Stimulated activated CD8-positive, alpha-beta memory T cell treated with anti-CD3 and anti-CD28 coated beads, Interleukin-15, amount 100 ng/mL, for 4 hours (primary cell): ENCODE data around the gene TYSND1.
"Not testable (repeated sequence)": the region's sequence is repeated elsewhere in the genome, so short reads cannot be mapped to it uniquely, and the experiment has no call there.

Experiments used
- DNase-seq, 2 donors: peaks; one replicate each; pipeline ENCODE4 v3.0.0-alpha.2; 2020; ENCODE audit warnings: low read depth in 2 of 2

The TYSND1 gene

DNA sequence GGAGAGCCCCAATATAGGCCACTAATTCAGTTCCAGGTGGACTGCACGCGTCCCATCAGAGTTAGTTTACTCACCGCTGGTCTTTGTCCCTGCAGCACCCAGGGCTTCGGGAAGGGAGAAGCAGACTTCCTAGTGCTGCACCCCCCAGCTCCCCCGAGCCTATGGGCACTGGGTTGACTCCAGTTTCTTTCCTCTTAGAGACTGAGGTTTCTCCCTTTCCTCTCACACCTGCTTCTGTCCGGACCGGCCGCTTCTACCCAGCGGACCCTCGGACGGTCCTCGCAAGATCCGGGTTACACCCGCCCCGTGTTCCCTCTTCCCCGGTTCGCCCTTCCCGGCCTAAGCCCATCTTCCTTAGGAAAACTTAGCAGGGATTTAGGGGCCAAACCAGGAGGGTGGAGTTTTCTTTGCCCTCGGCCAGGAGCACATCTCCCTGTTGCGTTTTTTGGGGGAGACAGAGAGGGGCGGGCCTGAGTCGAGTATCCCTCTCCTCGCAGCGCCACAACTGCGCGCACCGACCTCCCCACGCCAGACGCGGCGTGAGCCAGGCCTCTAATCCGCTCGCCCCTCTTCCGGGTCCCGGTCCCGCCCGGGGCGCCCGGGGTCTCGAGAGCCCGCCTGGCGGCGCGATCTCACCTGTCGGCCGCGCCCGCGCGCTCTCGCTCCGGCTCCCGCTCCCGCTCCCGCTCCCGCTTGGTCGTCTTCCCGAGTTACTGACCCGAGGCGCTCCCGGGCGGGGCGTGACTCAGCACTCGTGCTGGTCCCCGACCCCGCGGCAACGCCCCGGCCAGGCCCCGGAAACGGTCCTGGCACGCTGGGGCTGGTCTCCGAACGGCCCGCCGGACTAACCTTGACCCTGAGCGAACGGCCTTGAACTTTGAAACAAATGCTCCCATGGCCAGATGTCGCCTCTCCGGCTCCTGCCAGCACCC is 14.1 kb downstream of the TYSND1 start, which contains the start of gene AIFM2:
Gene AIFM2 (minus strand): TSS at position 728 of the 932 bp plus-strand sequence. CDS start 8,741 bp downstream, outside the sequence.
- DNase-seq, result peak in 1 of 2 donors; percentile 19

DNA sequence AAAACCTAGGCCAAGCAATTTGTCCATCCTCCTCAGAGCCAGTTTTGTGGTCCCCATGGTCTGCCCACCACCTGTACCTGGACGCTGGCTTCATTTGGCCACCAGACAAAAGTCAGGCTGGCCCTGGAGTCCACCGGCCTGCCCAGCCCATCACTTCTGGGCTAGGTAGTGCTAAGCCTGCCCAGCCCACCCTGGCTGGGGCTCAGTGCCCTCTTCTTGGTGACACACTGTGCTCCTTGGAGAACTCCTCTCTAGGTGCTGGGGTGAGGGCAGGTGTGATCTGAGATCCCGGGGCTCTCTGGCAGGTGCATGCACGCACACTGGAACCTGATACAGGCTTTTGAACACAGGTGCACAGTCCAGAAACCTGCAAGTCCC is 15.0 kb downstream of the TYSND1 start:
- DNase-seq, result no peak

DNA sequence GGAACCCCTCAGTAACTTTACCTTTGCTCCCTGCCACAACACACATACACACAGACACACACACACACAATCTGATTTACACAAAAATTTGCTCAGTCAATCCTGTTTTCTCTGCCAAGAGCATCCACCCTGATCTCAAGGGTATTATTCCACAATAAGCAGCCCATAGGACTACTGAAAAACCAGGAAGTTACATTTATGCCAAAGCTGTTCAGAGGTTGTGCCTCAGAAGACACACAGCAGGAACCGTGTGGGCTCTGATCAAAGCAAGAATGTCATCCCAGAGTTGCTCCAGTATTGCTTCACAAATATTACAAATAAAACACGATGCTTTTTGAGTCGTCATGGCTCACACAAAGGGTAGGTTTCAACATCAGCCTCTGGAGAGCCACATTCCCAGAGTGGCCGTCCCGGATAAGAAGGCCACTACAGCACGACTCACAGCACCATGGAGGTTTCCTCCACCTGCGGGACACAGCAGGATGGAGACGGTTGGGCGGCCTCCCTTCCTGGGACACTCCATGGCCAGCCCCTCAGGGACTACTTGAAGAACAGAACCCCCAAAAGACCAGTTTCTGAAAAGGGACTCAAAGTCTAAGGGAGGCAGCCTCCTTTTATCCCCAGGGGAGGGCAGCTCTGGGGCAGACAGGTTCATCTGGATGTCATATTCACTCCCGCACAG is 15.5 kb downstream of the TYSND1 start:
- no peak for DNase-seq

DNA sequence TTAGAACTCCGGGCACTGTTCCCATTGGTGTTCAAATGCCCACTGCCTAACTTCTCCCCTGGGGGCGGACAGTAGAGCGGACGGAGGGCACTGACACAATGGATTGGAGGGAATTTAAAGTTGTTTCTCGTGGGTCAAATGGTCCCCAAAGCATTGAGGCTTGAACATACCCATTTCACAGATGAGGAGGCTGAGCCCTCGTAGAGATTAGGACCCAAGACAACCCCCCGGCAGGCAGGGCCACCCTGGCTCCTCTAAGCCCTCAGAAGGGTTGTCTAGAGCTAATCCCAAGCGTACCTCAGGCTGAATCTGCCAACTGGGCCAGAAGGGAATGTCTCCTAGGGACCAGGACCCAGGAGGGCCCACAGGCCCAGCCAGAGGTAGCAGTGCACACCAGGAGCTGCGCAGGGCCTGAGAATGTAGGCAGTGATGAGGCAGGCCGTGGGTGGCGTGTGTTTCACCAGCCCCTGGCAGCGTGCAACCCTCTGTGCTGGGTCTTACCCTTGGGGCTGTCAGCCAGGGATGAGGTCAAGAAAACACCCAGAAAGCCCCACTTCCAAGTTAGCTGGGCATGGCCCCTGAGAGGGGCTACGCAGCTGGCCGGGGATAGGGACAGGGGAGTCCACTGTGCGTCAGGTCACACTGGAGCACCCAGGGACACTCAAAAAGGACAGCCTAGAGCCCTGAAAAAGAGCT is 19.7 kb downstream of the TYSND1 start:
- no peak for DNase-seq

DNA sequence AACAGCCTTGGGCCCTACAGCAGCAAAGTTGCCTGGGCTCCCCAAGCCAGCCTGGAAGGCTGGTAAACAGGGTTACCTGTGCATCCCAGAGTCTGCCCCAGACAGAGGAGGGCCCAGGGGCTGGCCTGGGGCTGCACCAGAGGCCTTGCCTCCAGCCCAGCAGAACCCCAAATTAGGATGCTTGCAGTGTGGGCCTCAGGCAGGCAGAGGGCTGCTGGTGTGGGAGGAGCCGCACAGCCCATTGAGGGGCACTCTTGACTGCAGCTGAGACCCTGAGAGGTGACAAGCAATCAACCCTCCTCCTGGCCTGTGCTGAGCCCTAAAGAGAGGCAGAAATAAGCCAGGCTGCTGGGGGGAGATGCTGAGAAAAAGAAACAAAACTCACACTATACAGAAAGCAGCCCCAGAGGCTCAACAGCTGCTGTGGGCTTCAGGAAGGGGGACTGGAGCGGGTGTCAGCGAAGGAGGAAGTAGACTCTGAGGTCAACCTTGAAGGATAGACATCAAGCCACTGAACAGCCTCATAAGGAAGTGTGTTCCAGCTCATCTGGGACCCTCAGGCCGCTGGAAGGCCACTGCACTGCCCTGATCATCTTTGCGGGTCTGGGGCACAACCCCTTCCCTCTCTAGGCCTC is 20.5 kb downstream of the TYSND1 start:
- DNase-seq, result no peak

DNA sequence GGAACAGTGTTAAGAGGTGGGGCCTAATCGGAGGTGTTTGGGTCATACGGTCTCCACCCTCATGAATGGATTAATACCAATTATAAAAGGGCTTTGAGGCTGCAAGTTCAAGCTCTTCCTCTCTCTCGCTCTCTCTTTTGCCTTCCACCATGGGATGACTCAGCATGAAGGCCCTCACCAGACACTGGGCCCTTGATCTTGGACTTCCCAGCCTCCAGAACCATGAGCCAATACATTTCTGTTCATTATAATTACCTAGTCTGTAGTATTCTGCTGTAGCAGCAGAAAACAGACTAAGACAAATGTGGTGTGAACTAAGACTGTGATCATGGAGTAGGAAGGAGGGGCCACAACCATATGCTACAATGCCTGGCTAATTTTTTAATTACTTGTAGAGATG is 21.6 kb downstream of the TYSND1 start:
- no peak for DNase-seq

DNA sequence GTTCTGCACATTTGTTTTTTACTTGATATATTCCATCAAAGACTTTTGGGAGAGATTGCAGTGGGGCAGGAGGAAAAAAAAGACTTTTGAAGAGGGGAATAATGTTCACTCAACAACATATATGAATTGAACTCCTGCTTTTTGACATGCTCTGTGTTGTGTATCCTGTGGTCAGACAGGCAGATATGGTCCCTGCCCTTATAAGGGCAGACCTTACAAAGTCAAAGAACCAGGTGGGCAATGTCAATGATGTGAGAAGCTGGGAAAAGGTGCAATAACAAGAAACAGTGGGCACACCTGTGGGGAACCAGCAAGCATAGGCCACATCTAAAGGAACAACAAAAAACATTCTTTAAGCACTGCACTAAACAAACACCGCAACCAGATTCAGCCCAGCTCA is 22.1 kb downstream of the TYSND1 start:
- no peak for DNase-seq

DNA sequence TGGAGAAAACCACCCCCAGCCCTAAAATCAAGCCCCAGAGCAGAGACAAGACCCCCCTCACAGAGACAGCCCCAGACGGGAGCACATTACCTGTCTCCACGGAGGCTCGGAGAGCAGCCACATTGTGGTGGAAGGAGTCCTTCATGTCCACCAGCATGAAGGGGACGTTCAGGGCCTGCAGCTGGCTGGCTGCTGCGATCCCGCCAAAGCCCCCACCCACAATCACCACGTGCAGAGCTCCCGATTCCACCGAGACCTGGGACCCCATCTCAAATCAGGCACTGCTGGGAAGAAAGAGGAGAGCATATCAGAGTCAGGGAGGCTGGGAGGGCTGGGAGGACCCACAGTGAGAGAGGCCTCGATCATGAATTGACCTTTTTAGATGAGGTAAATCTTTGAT is 22.7 kb downstream of the TYSND1 start:
- no peak for DNase-seq

DNA sequence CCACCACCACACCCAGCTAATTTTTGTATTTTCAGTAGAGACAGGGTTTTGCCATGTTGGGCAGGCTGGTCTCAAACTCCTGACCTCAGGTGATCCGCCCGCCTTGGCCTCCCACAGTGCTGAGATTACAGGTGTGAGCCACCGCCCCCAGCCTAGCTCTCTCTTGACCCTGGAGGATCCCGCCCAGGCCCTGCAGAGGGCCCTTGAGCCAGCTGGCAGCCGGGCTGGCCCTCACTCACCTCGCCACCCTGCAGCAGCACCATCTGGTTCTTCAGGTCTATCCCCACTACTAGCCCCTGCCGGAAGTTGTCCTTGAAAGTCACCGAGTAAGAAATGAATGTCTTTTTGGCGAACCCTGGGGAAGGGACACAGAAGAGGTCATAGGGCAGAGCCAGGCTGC is 23.3 kb downstream of the TYSND1 start:
- DNase-seq, result not testable (repeated sequence)

DNA sequence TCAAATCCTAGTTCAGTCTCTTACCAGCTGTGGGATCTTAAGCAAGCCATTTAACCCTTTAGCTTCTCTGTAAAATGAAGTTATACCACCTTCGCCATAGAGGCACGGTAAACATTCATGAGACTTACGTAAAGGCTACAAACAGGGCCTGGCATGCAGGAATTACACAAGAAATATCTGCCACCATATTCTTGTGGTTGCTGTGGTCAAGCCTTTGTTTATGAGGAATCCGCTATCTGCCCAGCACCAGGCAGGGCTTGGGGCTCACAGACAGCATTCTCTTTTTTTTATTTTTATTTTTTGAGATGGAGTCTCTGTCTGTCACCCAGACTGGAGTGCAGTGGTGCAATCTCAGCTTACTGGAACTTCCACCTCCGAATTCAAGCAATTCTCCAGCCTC is 23.8 kb downstream of the TYSND1 start:
- DNase-seq, result no peak

DNA sequence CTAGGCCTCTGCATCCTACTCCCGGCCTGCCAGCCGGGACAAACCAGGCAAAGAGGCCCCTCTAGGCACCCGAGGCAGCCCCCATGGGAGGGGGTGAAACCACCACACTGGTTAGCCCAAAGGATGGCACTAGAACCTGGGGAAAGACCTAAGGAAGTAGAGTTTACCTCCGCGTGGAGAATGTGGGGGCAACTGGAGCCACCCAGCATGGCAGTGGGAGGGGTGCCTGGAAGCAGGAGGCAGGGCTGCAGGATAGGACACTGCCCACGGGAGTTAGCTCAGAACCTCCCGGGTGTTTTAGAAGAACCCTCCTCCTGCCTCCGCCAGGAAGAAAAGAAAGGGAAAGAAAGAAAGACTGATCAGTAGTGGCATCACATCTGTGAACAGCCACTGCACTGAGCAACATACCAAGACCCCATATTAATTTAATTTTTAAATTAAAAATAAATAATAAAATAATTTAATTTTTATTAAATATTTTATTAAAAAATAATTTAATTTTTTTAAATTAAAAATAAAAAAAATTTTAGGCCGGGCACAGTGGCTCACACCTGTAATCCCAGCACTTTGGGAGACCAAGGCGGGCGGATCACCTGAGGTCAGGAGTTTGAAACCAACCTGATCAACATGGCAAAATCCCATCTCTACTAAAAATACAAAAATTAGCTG is 25.1 kb downstream of the TYSND1 start:
- DNase-seq, result no peak

DNA sequence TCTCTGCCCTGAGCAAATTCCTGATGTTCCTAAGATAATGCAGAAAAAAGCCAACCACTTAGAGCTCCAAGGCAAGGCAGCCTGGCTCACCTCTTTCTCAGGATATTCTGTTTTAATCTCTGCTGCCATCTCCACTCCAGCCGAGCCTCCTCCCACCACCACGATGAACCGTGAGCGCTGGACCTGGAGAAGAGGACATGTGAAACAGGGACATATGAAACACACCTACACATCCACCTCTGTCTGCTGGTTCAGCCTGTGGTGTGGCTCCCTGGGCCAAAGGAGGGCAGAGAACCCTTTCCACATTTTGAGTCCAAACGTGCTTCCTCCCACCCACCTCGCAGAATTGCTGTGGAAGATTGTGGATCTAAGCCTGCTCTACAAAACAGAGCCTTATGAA is 26.1 kb downstream of the TYSND1 start:
- no peak for DNase-seq

DNA sequence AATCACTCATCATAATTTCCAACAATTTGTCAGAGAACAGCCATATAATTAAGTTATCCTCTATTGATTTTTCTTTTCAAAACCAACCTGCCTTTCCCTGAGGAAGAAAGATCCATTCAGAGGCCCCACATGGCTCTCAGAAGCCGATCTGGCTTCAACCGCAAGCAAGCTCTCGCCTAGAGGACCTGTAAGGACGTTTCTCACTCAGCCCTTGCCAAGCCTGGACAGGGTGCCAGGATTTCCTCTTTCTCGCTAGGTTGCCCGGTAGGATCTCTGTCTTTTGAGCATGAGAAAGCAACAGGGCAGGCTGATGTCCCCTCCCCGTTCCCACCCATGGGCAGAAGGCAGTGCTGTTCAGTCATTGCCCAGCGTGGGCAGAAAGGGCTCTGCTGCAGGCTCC is 26.9 kb downstream of the TYSND1 start:
- DNase-seq, result no peak

DNA sequence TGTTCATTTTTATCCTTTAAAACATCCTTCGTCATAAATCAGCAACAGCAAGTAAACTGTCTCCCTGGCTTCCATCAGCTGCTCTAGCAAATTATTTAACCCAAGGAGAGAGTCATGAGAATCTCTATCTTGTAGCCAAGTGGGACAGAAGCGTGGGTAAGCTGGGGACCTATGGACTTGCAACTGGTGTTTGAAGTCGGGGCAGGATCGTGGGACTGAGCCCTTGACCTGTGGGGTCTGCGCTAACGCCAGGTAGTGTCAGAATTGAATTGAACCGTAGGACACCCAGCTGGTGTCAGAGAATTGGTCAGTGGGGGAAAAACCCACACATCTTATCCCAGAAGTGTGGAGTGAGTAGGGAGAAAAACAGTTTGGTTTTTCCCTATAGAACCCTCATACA is 27.3 kb downstream of the TYSND1 start:
- DNase-seq, result no peak

DNA sequence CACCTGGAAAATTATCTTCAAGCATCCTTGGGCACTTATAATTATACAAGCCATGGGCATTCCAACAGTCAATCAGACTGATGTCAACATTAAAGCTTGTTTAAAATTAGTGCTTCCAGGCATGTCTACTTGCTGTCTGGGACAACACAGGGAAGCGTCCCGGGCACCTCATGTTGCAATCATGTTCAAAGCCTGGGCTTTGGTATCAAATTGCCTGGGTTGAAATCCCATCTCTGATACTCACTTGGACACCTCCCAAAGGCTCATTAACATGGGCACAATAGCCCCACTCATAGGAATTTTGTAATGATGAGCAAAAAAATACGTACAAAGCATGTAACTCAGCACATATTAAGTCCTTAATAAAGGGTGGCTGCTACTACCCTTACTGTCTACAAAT is 28.3 kb downstream of the TYSND1 start:
- no peak for DNase-seq

DNA sequence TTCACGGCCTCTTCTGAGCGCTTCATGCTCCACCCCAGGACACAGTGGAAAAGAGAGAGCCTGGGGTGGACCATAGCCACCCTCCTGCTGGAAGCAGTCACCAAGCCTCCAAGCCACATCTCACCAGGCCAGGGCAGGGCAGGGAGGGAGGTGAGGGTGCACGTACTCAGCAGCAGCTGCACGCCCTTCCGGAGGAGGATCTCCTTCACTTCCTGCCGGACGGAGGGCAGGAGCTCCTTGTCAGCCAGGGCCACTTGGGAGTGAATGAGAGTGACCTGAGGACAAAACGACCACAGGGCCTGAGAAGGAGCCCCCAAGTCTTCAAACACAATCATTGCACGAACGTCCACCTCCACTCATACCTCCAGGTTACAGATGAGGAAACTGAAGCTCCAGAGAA is 28.9 kb downstream of the TYSND1 start:
- DNase-seq, result no peak

DNA sequence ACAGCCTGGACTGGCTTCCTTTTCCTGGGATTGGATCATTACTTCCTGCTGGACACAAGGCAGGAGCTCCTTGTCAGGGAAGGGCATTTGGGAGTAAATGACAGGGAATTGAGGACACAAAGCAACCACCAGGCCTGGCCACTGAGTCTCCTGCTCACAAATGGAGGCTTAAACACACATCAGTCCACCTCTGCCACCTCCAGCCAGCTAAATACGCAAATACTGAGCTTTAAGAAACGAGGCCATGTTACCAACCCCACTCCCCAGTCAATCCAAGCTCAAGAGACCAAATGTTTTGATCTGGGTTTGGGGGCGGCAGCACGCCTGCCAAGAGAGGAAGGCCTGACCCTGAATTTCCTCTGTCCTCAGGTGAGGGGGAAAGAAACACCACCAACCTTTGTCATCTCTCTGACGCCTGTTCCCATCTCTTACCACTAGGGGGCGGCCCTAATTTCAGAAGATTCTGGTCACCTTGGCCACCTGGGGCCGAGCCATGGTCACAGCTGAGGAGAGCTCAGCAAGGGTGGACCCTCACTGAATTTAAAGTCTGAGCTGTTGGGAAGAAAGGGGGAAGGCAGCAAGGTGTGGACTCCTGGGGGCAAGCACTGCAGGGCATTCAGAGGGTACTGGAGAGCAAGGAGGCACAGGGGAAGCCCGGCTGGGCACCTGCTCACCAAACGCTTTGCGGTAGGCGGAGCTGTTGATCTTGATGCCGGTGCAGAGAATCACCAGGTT is 30.4 kb downstream of the TYSND1 start:
- no peak for DNase-seq

DNA sequence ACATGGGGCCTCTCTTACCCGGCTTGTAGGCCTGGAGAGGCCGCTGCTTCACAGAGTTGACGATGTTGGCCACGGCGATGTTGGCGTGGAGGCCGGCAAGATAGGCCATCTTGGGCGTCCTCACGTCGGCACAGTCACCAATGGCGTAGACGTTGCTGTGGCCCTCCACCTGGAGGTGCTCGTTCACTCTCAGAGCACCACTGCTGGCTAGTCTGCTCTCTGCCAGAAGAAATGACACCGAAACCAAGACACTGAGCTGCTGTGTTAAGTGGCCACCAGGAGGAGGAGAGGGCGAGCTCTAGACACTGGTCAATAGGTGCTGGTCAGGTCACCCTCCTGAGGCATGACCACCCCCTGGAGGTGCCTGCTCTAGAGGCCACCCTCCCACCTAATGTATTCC is 31.6 kb downstream of the TYSND1 start:
- DNase-seq, result no peak

DNA sequence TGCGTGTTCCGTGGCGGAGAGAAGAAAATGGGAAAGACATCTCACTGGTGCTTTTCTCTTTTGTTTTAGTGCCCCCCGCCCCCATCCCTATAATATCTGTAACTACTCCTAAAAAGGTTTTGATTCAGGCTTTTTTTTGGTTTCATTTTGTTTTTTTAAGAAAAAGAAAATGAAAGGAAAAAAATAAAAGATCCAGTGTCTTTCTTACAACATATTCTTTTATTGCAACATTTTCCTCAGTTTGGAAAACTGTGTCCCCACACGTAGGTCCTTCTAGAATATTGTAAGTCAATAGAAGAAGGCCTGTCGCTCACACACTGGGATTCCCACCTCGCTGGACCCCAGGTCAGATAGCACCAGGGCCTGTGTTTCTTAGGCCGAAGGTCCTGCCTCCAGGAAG is 34.4 kb downstream of the TYSND1 start:
- no peak for DNase-seq

DNA sequence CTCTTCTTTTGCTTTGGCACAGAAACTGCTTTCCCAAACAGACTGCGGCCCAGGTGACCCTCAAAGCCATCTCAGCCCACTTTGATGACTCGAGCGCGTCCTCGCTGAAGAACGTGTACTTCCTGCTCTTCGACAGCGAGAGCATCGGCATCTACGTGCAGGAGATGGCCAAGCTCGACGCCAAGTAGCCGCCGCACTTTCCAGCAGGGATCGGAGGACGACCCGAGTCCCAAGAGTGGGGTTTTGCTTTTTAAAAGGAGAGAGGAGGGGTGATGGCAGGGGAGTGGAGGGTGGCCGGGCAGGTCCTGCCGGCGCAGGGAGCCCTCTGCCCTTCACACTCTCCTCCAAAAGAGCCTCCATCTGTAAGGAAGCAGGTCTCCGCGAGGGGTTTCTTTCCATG is 35.0 kb downstream of the TYSND1 start:
- DNase-seq, result no peak
